Measurements from ENCODE around the gene CX3CR1. TPM values are rescaled to one million over a fixed set of nuclear protein-coding genes. Genes with fewer than 3 reads are reported as not detected.

CX3CR1 gene
- total RNA-seq, 2 donors from 2014 or later: 0.28 to 0.54 TPM

- Histone ChIP-seq H3K27ac (no peak overlapping the region), H3K4me1 (ENCODE audit: control insufficient read depth in 1 of 2, low read depth in 2 of 2) (no peaks in the 10 kb centered on the region), H3K36me3 (no peaks in the 10 kb centered on the region), H3K4me3 (no peak overlapping the region), H3K27me3 (replicated peaks; ENCODE audit: insufficient read depth) (no peaks in the 10 kb centered on the region), H3K9me3 (no peaks in the 10 kb centered on the region)
- ATAC-seq (ENCODE audit: insufficient number of reproducible peaks, low FRiP score, low read depth): no peak
- no peak for TF ChIP-seq CTCF (IDR thresholded peaks at IDR 0.05)
- no peak for DNase-seq (ENCODE audit: low spot score)
Observed at GRCh38 chr3:39318301-39318700, 38.5 kb upstream of the CX3CR1 start.

DNA sequence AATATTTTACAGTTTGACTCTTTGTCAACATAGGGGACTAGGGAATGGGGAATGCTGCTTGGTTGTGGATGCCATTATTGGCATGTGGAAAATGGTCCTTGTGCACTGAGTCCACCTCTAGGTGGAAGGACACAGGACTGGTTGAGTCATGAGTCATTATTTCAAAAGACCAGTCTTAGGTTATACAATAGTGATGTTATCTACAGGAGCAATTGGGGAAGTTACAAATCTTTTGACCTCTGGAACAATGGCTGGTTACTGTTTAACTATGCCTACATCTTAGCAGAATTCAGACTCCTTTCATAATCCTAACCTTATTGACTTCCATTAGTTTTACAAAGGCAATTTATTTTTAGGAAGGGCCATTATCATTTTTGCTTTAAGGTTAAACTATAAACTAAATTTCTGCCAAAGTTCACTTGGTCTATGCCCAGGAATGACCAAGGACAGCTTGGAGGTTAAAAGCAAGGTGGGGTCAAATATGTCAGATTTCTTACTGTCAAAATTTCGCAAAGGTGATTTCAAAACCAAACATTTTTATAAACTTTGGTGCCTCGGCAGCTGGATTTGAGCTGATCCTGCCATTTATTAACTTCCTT lies 37.8 kb upstream of the CX3CR1 start:
- no peaks in the 10 kb centered on the region for H3K36me3 ChIP-seq
- DNase-seq (ENCODE audit: low spot score): no peak
- H3K4me3 ChIP-seq: no peak overlapping the region
- H3K9me3 ChIP-seq: no peaks in the 10 kb centered on the region
- H3K27ac ChIP-seq: no peak overlapping the region
- no peak for TF ChIP-seq CTCF (IDR thresholded peaks at IDR 0.05)
- ATAC-seq (ENCODE audit: insufficient number of reproducible peaks, low FRiP score, low read depth): no peak
- H3K27me3 ChIP-seq (replicated peaks; ENCODE audit: insufficient read depth): no peaks in the 10 kb centered on the region
- H3K4me1 ChIP-seq (ENCODE audit: control insufficient read depth in 1 of 2, low read depth in 2 of 2): no peaks in the 10 kb centered on the region

GRCh38 chr3:39315420-39315819 lies 35.6 kb upstream of the CX3CR1 start:
- TF ChIP-seq CTCF (IDR thresholded peaks at IDR 0.05): no peak
- ATAC-seq (ENCODE audit: insufficient number of reproducible peaks, low FRiP score, low read depth) (no peak), DNase-seq (ENCODE audit: low spot score) (no peak)
- H3K4me1 ChIP-seq (ENCODE audit: control insufficient read depth in 1 of 2, low read depth in 2 of 2): no peaks in the 10 kb centered on the region
- no peaks in the 10 kb centered on the region for H3K27me3 ChIP-seq (replicated peaks; ENCODE audit: insufficient read depth)
- H3K36me3 ChIP-seq: no peaks in the 10 kb centered on the region
- H3K9me3 ChIP-seq: no peaks in the 10 kb centered on the region
- no peak overlapping the region for H3K4me3 ChIP-seq
- H3K27ac ChIP-seq: no peak overlapping the region

GRCh38 chr3:39313289-39313688 lies 33.5 kb upstream of the CX3CR1 start:
- Histone ChIP-seq H3K36me3 (no peaks in the 10 kb centered on the region), H3K4me1 (ENCODE audit: control insufficient read depth in 1 of 2, low read depth in 2 of 2) (no peaks in the 10 kb centered on the region)
- ATAC-seq (ENCODE audit: insufficient number of reproducible peaks, low FRiP score, low read depth): no peak

DNA sequence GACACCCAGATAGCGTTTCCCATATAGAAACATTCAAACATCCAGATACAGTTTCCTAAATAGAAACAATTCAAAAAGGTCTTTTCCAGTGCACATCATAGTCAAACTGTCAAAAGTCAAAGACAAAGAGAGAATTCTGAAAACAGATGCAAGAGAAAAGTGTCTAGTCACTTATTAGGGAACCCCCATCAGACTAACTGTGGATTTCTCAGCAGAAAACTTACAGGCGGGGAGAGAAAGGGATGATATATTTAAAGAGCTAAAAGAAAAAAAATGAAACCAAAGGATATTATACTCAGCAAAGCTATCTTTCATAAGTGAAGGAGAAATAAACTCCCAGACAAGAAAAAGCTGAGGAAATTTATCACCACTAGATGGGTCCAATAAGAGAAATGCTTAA lies 22.3 kb upstream of the CX3CR1 start:
- H3K9me3 ChIP-seq: peaks cover 22% of the 10 kb centered on the region
- H3K4me3 ChIP-seq: no peak overlapping the region
- TF ChIP-seq CTCF (IDR thresholded peaks at IDR 0.05): no peak
- H3K27me3 ChIP-seq (replicated peaks; ENCODE audit: insufficient read depth): no peaks in the 10 kb centered on the region
- ATAC-seq (ENCODE audit: insufficient number of reproducible peaks, low FRiP score, low read depth): no peak
- H3K36me3 ChIP-seq: no peaks in the 10 kb centered on the region
- DNase-seq (ENCODE audit: low spot score): no peak
- no peaks in the 10 kb centered on the region for H3K4me1 ChIP-seq (ENCODE audit: control insufficient read depth in 1 of 2, low read depth in 2 of 2)
- no peak overlapping the region for H3K27ac ChIP-seq

More at GRCh38 chr3:39313289-39313688, 33.5 kb upstream of the CX3CR1 start:
- no peaks in the 10 kb centered on the region for H3K27me3 ChIP-seq (replicated peaks; ENCODE audit: insufficient read depth)
- H3K4me3 ChIP-seq: no peak overlapping the region
- no peak for TF ChIP-seq CTCF (IDR thresholded peaks at IDR 0.05)
- H3K27ac ChIP-seq: no peak overlapping the region
- no peak for DNase-seq (ENCODE audit: low spot score)
- no peaks in the 10 kb centered on the region for H3K9me3 ChIP-seq

All from thoracic aorta (tissue), 2 donors.